CD4-positive, alpha-beta T cell (primary cell): ENCODE results near the gene ANKRD16. TPM values are rescaled to one million over a fixed set of nuclear protein-coding genes. Genes with fewer than 3 reads are reported as not detected.

ENCODE experiments used
- ATAC-seq: fragments of 200-7000 bp; cut with Tn5 transposase; one replicate; pipeline ENCODE4 v1.10.0; 2022; ENCODE audit warnings: mild to moderate bottlenecking; ENCODE audit not compliant: poor library complexity
- CTCF ChIA-PET: fragments of 350-600 bp; sonication (Branson Sonifier 250); formaldehyde crosslinking; loops from one replicate; lab custom pipeline; 2021; ENCODE audit warnings: antibody characterized with exemption, inconsistent platforms; lab: Charles Lee
- POLR2A ChIA-PET: fragments of 350-600 bp; sonication (Branson Sonifier 250); formaldehyde crosslinking; loops from one replicate; lab custom pipeline; 2021; ENCODE audit warnings: antibody characterized with exemption, inconsistent platforms; lab: Charles Lee
- DNase-seq, 14 experiments: peaks; one replicate each; pipeline ENCODE4 v3.0.0-alpha.2; 2013 to 2020; ENCODE audit warnings: mixed read lengths in 2 of 14
- H3K27ac ChIP-seq, 2 donors: one replicate each; pipeline versions ENCODE4 v1.5.1 to v1.7.0; 2013; ENCODE audit warnings: low read length in 2 of 2, low read depth in 1 of 2, mild to moderate bottlenecking in 1 of 2
- H3K27me3 ChIP-seq, 2 experiments: 1 replicate in 1 of 2; 2 replicates in 1 of 2; pipeline versions ENCODE4 v1.6.1 to v1.7.0; 2013; ENCODE audit warnings: low read length in 2 of 2, control low read depth in 1 of 2, mild to moderate bottlenecking in 1 of 2, moderate library complexity in 1 of 2; ENCODE audit not compliant: insufficient read depth in 2 of 2, control insufficient read depth in 1 of 2
- H3K36me3 ChIP-seq: one replicate; pipeline ENCODE4 v1.6.1; 2013; ENCODE audit warnings: low read length, control low read depth; ENCODE audit not compliant: insufficient read depth
- H3K4me1 ChIP-seq: one replicate; pipeline ENCODE4 v1.6.1; 2013; ENCODE audit warnings: low read length, control low read depth; ENCODE audit not compliant: insufficient read depth
- H3K4me3 ChIP-seq: one replicate; pipeline ENCODE4 v1.5.1; 2013; ENCODE audit warnings: mild to moderate bottlenecking, low read length, moderate library complexity
- H3K9me3 ChIP-seq, 2 experiments: 1 replicate in 1 of 2; 2 replicates in 1 of 2; pipeline versions ENCODE4 v1.6.1 to v1.7.0; 2013; ENCODE audit warnings: low read length in 2 of 2, mild to moderate bottlenecking in 2 of 2, control low read depth in 1 of 2, moderate library complexity in 1 of 2; ENCODE audit not compliant: control insufficient read depth in 1 of 2, insufficient read depth in 1 of 2
- H3K27ac Mint-ChIP-seq: one replicate; pipeline ENCODE4 v1.8.0; 2020; ENCODE audit warnings: mixed read lengths
- H3K27me3 Mint-ChIP-seq: one replicate; pipeline ENCODE4 v1.8.0; 2021; ENCODE audit warnings: mixed read lengths
- H3K36me3 Mint-ChIP-seq: one replicate; pipeline ENCODE4 v1.8.0; 2021; ENCODE audit warnings: low read depth, mixed read lengths
- H3K4me1 Mint-ChIP-seq: one replicate; pipeline ENCODE4 v1.8.0; 2021; ENCODE audit warnings: low read depth, mixed read lengths
- H3K4me3 Mint-ChIP-seq: one replicate; pipeline ENCODE4 v1.8.0; 2020; ENCODE audit warnings: mild to moderate bottlenecking, mixed read lengths
- H3K9me3 Mint-ChIP-seq: one replicate; pipeline ENCODE4 v1.8.0; 2020; ENCODE audit warnings: mixed read lengths
- intact Hi-C, 2 experiments: fragments of 100-400 bp; cut with DNase I in 1 of 2; cut with micrococcal nuclease in 1 of 2; formaldehyde crosslinking; loops; one replicate each; pipeline versions ENCODE4 v1.15.1 to v1.9.0; 2023 to 2025; cut with DNase I, micrococcal nuclease
- total RNA-seq, 174 experiments: library from RNA in 2 of 174; stranded (reverse) in 2 of 174; gene quantifications; one replicate each; pipeline ENCODE4 v1.2.3 and lab custom pipeline; 2021 to 2026
- TF ChIP-seq, protein P1 (sequence below): fragments of 200-600 bp; IDR thresholded peaks from one replicate; pipeline ENCODE4 v1.8.0; 2022; ENCODE audit warnings: antibody characterized with exemption, mild to moderate bottlenecking

The ANKRD16 gene
- total RNA-seq, 2 experiments from 2014 or later: 1.4 to 1.8 TPM

DNA sequence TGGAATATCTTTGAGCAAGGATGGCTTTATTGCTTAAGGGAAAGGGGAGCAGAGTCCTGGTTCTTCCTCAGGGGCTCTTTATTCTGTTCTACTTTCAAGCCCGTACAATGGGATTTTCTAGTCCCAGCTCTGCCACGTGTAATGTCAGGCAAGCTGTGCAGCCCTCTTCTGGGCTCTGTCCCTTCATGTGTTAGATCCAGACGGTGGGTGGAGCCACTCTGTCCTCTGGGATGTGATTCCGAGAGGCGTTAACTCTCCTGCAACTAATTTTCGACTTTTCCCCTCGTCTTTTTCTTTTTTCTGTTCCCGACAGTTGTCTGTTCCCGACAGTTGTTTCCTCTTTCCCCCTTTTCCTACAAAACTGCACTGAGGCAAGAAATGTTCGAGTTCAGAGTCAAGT lies 35.2 kb upstream of the ANKRD16 start:
- Mint-ChIP-seq H3K4me3 (no peak overlapping the region), H3K36me3 (peaks cover 97% of the 10 kb centered on the region), H3K9me3 (no peaks in the 10 kb centered on the region), H3K27ac (no peak overlapping the region), H3K27me3 (no peaks in the 10 kb centered on the region), H3K4me1 (no peaks in the 10 kb centered on the region)
- Histone ChIP-seq H3K27me3 (no peaks in the 10 kb centered on the region), H3K27ac (no peak overlapping the region), H3K9me3 (no peaks in the 10 kb centered on the region), H3K36me3 (peaks cover 92% of the 10 kb centered on the region), H3K4me1 (no peaks in the 10 kb centered on the region), H3K4me3 (no peak overlapping the region)
- POLR2A ChIA-PET: no interaction called here
- TF ChIP-seq, protein P1, sequence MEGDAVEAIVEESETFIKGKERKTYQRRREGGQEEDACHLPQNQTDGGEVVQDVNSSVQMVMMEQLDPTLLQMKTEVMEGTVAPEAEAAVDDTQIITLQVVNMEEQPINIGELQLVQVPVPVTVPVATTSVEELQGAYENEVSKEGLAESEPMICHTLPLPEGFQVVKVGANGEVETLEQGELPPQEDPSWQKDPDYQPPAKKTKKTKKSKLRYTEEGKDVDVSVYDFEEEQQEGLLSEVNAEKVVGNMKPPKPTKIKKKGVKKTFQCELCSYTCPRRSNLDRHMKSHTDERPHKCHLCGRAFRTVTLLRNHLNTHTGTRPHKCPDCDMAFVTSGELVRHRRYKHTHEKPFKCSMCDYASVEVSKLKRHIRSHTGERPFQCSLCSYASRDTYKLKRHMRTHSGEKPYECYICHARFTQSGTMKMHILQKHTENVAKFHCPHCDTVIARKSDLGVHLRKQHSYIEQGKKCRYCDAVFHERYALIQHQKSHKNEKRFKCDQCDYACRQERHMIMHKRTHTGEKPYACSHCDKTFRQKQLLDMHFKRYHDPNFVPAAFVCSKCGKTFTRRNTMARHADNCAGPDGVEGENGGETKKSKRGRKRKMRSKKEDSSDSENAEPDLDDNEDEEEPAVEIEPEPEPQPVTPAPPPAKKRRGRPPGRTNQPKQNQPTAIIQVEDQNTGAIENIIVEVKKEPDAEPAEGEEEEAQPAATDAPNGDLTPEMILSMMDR: no peak
- ATAC-seq (no peak), DNase-seq (no peak)
- CTCF ChIA-PET: no interaction called here
- intact Hi-C loops: no loop called here

DNA sequence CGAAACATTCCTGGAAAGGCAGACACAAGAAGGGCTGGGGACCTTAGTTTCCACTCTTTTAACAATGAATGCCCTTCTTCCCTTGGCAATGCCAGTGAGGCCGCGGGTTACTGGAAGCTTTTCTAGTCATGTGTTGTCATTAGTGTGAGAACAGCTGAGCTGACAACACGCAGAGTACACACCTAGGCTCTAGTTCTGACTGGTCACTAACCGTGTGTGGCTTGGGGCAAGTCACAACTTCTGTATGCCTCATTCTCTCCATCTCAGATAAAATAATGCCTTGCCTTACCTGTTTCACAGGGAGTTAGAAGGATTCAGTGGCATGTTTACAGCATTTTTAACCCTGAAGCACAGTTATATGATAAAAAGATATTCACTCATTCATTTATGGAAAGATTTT lies 32.1 kb upstream of the ANKRD16 start:
- TF ChIP-seq, protein P1: no peak
- ChIA-PET POLR2A (no interaction called here), CTCF (no interaction called here)
- Mint-ChIP-seq H3K4me3 (no peak overlapping the region), H3K27ac (no peak overlapping the region), H3K4me1 (no peaks in the 10 kb centered on the region), H3K9me3 (no peaks in the 10 kb centered on the region), H3K27me3 (no peaks in the 10 kb centered on the region), H3K36me3 (peaks cover 98% of the 10 kb centered on the region)
- Histone ChIP-seq H3K27me3 (no peaks in the 10 kb centered on the region), H3K4me3 (no peak overlapping the region), H3K27ac (no peak overlapping the region), H3K36me3 (peaks cover 91% of the 10 kb centered on the region), H3K4me1 (no peaks in the 10 kb centered on the region), H3K9me3 (no peaks in the 10 kb centered on the region)
- intact Hi-C loops: no loop called here
- ATAC-seq: no peak
- no peak for DNase-seq

DNA sequence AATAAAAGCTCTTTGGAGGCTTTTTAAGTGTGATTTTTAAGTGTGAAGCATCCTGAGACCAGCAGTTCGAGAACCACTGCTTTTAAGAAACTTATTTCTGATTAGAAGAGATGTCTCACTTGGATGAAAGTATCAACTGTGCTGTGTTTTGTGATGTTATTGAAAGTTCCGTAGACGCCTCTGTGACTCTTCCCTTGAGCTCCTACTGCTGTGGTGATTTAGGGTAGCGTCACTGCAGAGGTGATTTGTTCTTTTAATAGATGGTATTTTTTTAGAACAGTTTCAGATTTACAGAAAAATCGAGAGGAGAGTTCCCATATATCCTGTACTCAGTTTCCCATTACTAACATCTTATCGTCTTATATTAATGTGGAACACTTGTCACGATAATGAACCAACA lies 29.9 kb upstream of the ANKRD16 start:
- peaks cover 98% of the 10 kb centered on the region for H3K36me3 Mint-ChIP-seq
- Histone ChIP-seq H3K36me3 (peaks cover 94% of the 10 kb centered on the region), H3K27me3 (no peaks in the 10 kb centered on the region), H3K4me1 (no peaks in the 10 kb centered on the region), H3K4me3 (no peak overlapping the region), H3K27ac (no peak overlapping the region), H3K9me3 (no peaks in the 10 kb centered on the region)
- POLR2A ChIA-PET: no interaction called here
- TF ChIP-seq, protein P1: no peak
- H3K9me3 Mint-ChIP-seq: no peaks in the 10 kb centered on the region
- H3K27ac Mint-ChIP-seq: no peak overlapping the region
- no peaks in the 10 kb centered on the region for H3K4me1 Mint-ChIP-seq
- DNase-seq: no peak
- intact Hi-C loops: no loop called here
- no peaks in the 10 kb centered on the region for H3K27me3 Mint-ChIP-seq
- no peak overlapping the region for H3K4me3 Mint-ChIP-seq
- ATAC-seq: no peak
- CTCF ChIA-PET: interaction anchor here (0.5 kb wide), 1 partner anchor 1654 kb away, joined by 3 read pairs; no protein-coding TSS in a partner anchor
